HG03520 (cell line): ENCODE results near the gene GNS.
"Not testable (repeated sequence)": the region's sequence is repeated elsewhere in the genome, so short reads cannot be mapped to it uniquely, and the experiment has no call there.

Experiments used
- ATAC-seq: cut with Tn5 transposase; IDR thresholded peaks from one replicate; pipeline ENCODE4 v1.9.1; 2021; ENCODE audit warnings: mild to moderate bottlenecking, moderate library complexity; ENCODE audit not compliant: unreplicated experiment

The GNS gene

GRCh38 chr12:64700532-64700931 is 58.7 kb downstream of the GNS start:
- ATAC-seq, result no peak

GRCh38 chr12:64699504-64700115 is 59.6 kb downstream of the GNS start:
- ATAC-seq, result no peak

- no peak for ATAC-seq
These were observed 63.0 kb downstream of the GNS start for GRCh38 chr12:64696080-64696741.

- ATAC-seq, result no peak
These were observed 63.7 kb downstream of the GNS start for GRCh38 chr12:64695550-64695949.

- no peak for ATAC-seq
These were observed 64.8 kb downstream of the GNS start for GRCh38 chr12:64694130-64695040.

- ATAC-seq, result no peak
These were observed 67.2 kb downstream of the GNS start for GRCh38 chr12:64691795-64692583.

- ATAC-seq, result no peak
These were observed 67.9 kb downstream of the GNS start for GRCh38 chr12:64691227-64691794.

- not testable (repeated sequence) for ATAC-seq
These were observed 69.0 kb downstream of the GNS start for GRCh38 chr12:64690236-64690635.

GRCh38 chr12:64688715-64689114 is 70.5 kb downstream of the GNS start:
- no peak for ATAC-seq

- ATAC-seq, result no peak
These were observed 71.0 kb downstream of the GNS start for GRCh38 chr12:64688219-64688618.

GRCh38 chr12:64687816-64688215 is 71.4 kb downstream of the GNS start:
- no peak for ATAC-seq

GRCh38 chr12:64685605-64686004 is 73.6 kb downstream of the GNS start:
- ATAC-seq, result no peak

GRCh38 chr12:64685050-64685449 is 74.2 kb downstream of the GNS start:
- no peak for ATAC-seq

GRCh38 chr12:64683816-64684543 is 75.2 kb downstream of the GNS start:
- ATAC-seq, result no peak

GRCh38 chr12:64682572-64683277 is 76.5 kb downstream of the GNS start:
- no peak for ATAC-seq

GRCh38 chr12:64681200-64682052 is 77.8 kb downstream of the GNS start:
- peak; percentile 38 for ATAC-seq

GRCh38 chr12:64680235-64680634 is 79.0 kb downstream of the GNS start:
- no peak for ATAC-seq

GRCh38 chr12:64679487-64680001 is 79.7 kb downstream of the GNS start:
- ATAC-seq, result peak; percentile 57
